ENCODE measurements around the gene CCDC192. TPM values are rescaled to one million over a fixed set of nuclear protein-coding genes. Genes with fewer than 3 reads are reported as not detected.

CCDC192 gene
- total RNA-seq, 1 experiment from 2014 or later = not detected

DNA sequence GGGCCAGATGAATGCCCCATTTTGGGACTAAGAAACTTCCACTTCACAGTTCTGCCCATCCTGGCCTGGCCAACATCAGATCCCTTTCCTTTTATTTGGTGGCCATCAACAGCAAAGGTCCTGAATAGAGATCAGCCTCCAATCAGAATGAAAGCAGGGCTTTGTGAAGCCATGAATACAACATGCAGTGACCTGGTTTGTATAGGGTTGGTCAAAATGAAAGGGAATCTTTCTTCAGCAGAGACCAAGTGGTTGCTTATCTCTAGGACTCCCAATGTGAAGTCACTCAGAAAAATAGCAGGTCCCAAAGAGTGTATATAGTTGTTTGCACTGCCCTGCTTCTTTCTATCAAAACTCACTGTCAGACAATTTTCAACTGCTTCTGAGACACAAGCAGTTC lies 266.5 kb downstream of the CCDC192 start:
- intact Hi-C loops (cut with micrococcal nuclease; ENCODE audit: unreplicated experiment) = no loop called here
- ChIA-PET CTCF (no interaction called here), POLR2A (no interaction called here)
- no peak overlapping the region for H3K27ac Mint-ChIP-seq (ENCODE audit: unreplicated experiment)
- peaks cover 7% of the 10 kb centered on the region; the same call in 1 of the 2 replicates for H3K9me3 ChIP-seq
- BruUV-seq (replicated peaks) = no TSS peak
- H3K36me3 Mint-ChIP-seq (ENCODE audit: insufficient read depth, unreplicated experiment) = no peaks in the 10 kb centered on the region
- no peaks in the 10 kb centered on the region for H3K36me3 ChIP-seq (ENCODE audit: control insufficient read depth, insufficient read depth, low read length)
- peaks cover 7% of the 10 kb centered on the region for H3K4me1 Mint-ChIP-seq (ENCODE audit: low read depth, unreplicated experiment)
- no peaks in the 10 kb centered on the region for H3K27me3 Mint-ChIP-seq (ENCODE audit: insufficient read depth, unreplicated experiment)
- no peak overlapping the region for H3K4me3 ChIP-seq (ENCODE audit: low read depth, low read length)
- no peaks in the 10 kb centered on the region for H3K27me3 ChIP-seq (replicated peaks; ENCODE audit: control insufficient read depth, insufficient read depth, low read length)
- H3K9me3 Mint-ChIP-seq (ENCODE audit: unreplicated experiment) = peaks cover 12% of the 10 kb centered on the region
- no peak for DNase-seq
- H3K4me1 ChIP-seq = no peaks in the 10 kb centered on the region
- H3K4me3 Mint-ChIP-seq (ENCODE audit: unreplicated experiment) = no peak overlapping the region
- TF ChIP-seq, protein P1, sequence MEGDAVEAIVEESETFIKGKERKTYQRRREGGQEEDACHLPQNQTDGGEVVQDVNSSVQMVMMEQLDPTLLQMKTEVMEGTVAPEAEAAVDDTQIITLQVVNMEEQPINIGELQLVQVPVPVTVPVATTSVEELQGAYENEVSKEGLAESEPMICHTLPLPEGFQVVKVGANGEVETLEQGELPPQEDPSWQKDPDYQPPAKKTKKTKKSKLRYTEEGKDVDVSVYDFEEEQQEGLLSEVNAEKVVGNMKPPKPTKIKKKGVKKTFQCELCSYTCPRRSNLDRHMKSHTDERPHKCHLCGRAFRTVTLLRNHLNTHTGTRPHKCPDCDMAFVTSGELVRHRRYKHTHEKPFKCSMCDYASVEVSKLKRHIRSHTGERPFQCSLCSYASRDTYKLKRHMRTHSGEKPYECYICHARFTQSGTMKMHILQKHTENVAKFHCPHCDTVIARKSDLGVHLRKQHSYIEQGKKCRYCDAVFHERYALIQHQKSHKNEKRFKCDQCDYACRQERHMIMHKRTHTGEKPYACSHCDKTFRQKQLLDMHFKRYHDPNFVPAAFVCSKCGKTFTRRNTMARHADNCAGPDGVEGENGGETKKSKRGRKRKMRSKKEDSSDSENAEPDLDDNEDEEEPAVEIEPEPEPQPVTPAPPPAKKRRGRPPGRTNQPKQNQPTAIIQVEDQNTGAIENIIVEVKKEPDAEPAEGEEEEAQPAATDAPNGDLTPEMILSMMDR (IDR thresholded peaks at IDR 0.05; ENCODE audit: insufficient read depth in 1 of 2, low read depth in 1 of 2, low read length in 1 of 2, severe bottlenecking in 1 of 2, unreplicated experiment in 1 of 2) = no peak

DNA sequence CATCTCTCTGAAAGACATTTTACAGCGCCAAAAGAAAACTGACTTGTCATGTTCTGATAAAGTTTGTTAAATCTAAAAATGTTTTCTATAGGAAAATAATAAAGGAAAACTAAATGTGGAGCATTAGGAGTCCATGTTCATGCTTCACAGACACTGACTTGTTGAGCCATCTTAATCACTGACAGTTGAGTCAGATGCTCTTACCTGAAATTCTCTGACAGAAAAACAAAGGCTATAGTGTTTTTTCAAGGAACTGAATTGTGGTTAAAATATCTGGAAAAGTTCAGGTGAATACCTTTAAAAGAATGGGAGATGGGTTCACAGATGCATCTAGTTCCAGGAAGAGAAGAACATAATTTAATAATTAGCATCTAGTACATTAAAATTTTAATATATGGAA lies 266.9 kb downstream of the CCDC192 start:
- DNase-seq = no peak

DNA sequence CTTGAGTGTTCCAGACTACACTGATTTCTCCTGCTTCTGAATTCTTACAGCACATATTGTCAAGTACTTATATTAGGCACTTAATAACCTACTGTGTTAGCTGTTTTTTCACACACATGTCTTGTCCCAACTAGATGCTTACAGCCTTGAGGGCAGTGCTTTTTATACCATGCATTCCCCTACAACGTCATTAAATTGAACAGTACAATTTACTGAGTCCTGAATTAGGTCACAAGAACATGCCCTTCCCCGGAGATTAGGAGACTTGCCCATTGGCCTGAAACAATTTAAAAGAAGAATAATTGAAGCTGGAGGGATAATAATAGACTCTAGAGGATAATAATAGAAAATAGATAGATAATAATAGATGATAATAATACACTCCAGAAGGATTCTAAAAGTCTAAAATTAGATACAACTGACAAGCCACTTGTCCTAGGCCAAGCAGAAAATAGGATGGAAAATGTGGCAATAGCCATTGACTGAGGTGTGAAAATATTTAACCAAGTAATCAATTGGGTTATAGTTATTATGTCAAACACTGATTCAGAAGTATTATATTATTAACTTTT lies 267.7 kb downstream of the CCDC192 start:
- no peaks in the 10 kb centered on the region for H3K4me1 ChIP-seq
- no peaks in the 10 kb centered on the region for H3K27me3 ChIP-seq (replicated peaks; ENCODE audit: control insufficient read depth, insufficient read depth, low read length)
- TF ChIP-seq, protein P1 (IDR thresholded peaks at IDR 0.05; ENCODE audit: insufficient read depth in 1 of 2, low read depth in 1 of 2, low read length in 1 of 2, severe bottlenecking in 1 of 2, unreplicated experiment in 1 of 2) = no peak
- Mint-ChIP-seq H3K27ac (ENCODE audit: unreplicated experiment) (no peak overlapping the region), H3K27me3 (ENCODE audit: insufficient read depth, unreplicated experiment) (no peaks in the 10 kb centered on the region), H3K9me3 (ENCODE audit: unreplicated experiment) (no peaks in the 10 kb centered on the region), H3K4me3 (ENCODE audit: unreplicated experiment) (no peak overlapping the region), H3K36me3 (ENCODE audit: insufficient read depth, unreplicated experiment) (no peaks in the 10 kb centered on the region), H3K4me1 (ENCODE audit: low read depth, unreplicated experiment) (peaks cover 7% of the 10 kb centered on the region)
- DNase-seq = no peak
- H3K9me3 ChIP-seq = no peaks in the 10 kb centered on the region
- ChIA-PET POLR2A (no interaction called here), CTCF (no interaction called here)
- no peaks in the 10 kb centered on the region for H3K36me3 ChIP-seq (ENCODE audit: control insufficient read depth, insufficient read depth, low read length)
- intact Hi-C loops (cut with micrococcal nuclease; ENCODE audit: unreplicated experiment) = no loop called here
- BruUV-seq (replicated peaks) = no TSS peak
- no peak overlapping the region for H3K4me3 ChIP-seq (ENCODE audit: low read depth, low read length)

More for the DNA sequence above, 266.9 kb downstream of the CCDC192 start:
- no peaks in the 10 kb centered on the region for H3K36me3 ChIP-seq (ENCODE audit: control insufficient read depth, insufficient read depth, low read length)
- H3K36me3 Mint-ChIP-seq (ENCODE audit: insufficient read depth, unreplicated experiment) = no peaks in the 10 kb centered on the region
- peaks cover 7% of the 10 kb centered on the region for H3K4me1 Mint-ChIP-seq (ENCODE audit: low read depth, unreplicated experiment)
- H3K4me1 ChIP-seq = no peaks in the 10 kb centered on the region
- H3K9me3 ChIP-seq = peaks cover 3% of the 10 kb centered on the region; the same call in 1 of the 2 replicates
- BruUV-seq (replicated peaks) = no TSS peak
- intact Hi-C loops (cut with micrococcal nuclease; ENCODE audit: unreplicated experiment) = no loop called here
- H3K9me3 Mint-ChIP-seq (ENCODE audit: unreplicated experiment) = peaks cover 8% of the 10 kb centered on the region
- no peaks in the 10 kb centered on the region for H3K27me3 Mint-ChIP-seq (ENCODE audit: insufficient read depth, unreplicated experiment)
- CTCF ChIA-PET = no interaction called here
- H3K4me3 Mint-ChIP-seq (ENCODE audit: unreplicated experiment) = no peak overlapping the region
- no peak overlapping the region for H3K4me3 ChIP-seq (ENCODE audit: low read depth, low read length)
- POLR2A ChIA-PET = no interaction called here
- H3K27me3 ChIP-seq (replicated peaks; ENCODE audit: control insufficient read depth, insufficient read depth, low read length) = no peaks in the 10 kb centered on the region
- no peak overlapping the region for H3K27ac Mint-ChIP-seq (ENCODE audit: unreplicated experiment)
- TF ChIP-seq, protein P1 (IDR thresholded peaks at IDR 0.05; ENCODE audit: insufficient read depth in 1 of 2, low read depth in 1 of 2, low read length in 1 of 2, severe bottlenecking in 1 of 2, unreplicated experiment in 1 of 2) = no peak
